Caco-2 (cell line): ENCODE data around the gene CDKAL1. TPM values are rescaled to one million over a fixed set of nuclear protein-coding genes. Genes with fewer than 3 reads are reported as not detected.

Experiments used
- BruUV-seq: library from RNA; stranded (reverse); fragments of 400-500 nt; replicated peaks from 2 replicates; lab custom pipeline; 2021; lab: Mats Ljungman, UMichigan
- CTCF ChIA-PET: fragments of 300-600 bp; sonication (Branson Sonifier 250); formaldehyde crosslinking; loops from one replicate; lab custom pipeline; 2022; ENCODE audit warnings: antibody characterized with exemption; lab: Charles Lee
- POLR2A ChIA-PET: fragments of 300-600 bp; sonication (Branson Sonifier 250); formaldehyde crosslinking; loops from one replicate; lab custom pipeline; 2022; ENCODE audit warnings: antibody characterized with exemption; lab: Charles Lee
- DNase-seq, 2 experiments: peaks; one replicate each; pipeline versions ENCODE4 v3.0.0 to v3.0.0-alpha.2; 2020 to 2022
- H3K27me3 ChIP-seq: replicated peaks from 2 replicates; pipeline ENCODE4 v1.6.0; 2011; ENCODE audit warnings: low read length; ENCODE audit not compliant: control insufficient read depth, insufficient read depth
- H3K36me3 ChIP-seq: 2 replicates; pipeline ENCODE4 v1.5.1; 2011; ENCODE audit warnings: low read length; ENCODE audit not compliant: control insufficient read depth, insufficient read depth
- H3K4me1 ChIP-seq: fragments of 250-450 bp; sonication (Bioruptor Pico); 2 replicates; pipeline ENCODE4 v1.5.1; 2020; ENCODE audit warnings: mild to moderate bottlenecking
- H3K4me3 ChIP-seq: 2 replicates; pipeline ENCODE4 v1.5.1; 2011; ENCODE audit warnings: low read depth, mild to moderate bottlenecking, control low read depth, low read length
- H3K9me3 ChIP-seq: fragments of 250-450 bp; sonication (Bioruptor Pico); 2 replicates; pipeline ENCODE4 v1.5.1; 2020; ENCODE audit warnings: mild to moderate bottlenecking, moderate library complexity
- H3K27ac Mint-ChIP-seq: one replicate; pipeline ENCODE4 v1.8.0; 2022; ENCODE audit warnings: mixed read lengths; ENCODE audit not compliant: unreplicated experiment
- H3K27me3 Mint-ChIP-seq: one replicate; pipeline ENCODE4 v1.8.0; 2022; ENCODE audit warnings: mixed read lengths; ENCODE audit not compliant: insufficient read depth, unreplicated experiment
- H3K36me3 Mint-ChIP-seq: one replicate; pipeline ENCODE4 v1.8.0; 2022; ENCODE audit warnings: mild to moderate bottlenecking, mixed read lengths; ENCODE audit not compliant: insufficient read depth, unreplicated experiment
- H3K4me1 Mint-ChIP-seq: one replicate; pipeline ENCODE4 v1.8.0; 2022; ENCODE audit warnings: low read depth, mixed read lengths; ENCODE audit not compliant: unreplicated experiment
- H3K4me3 Mint-ChIP-seq: one replicate; pipeline ENCODE4 v1.8.0; 2022; ENCODE audit warnings: mild to moderate bottlenecking, moderate library complexity, mixed read lengths; ENCODE audit not compliant: unreplicated experiment
- H3K9me3 Mint-ChIP-seq: one replicate; pipeline ENCODE4 v1.8.0; 2022; ENCODE audit warnings: mixed read lengths; ENCODE audit not compliant: unreplicated experiment
- CTCF ChIP-seq, 2 experiments: fragments of 200-600 bp in 1 of 2; IDR thresholded peaks; 1 replicate in 1 of 2; 2 replicates in 1 of 2; pipeline versions ENCODE4 v1.5.1 to v1.8.0; 2011 to 2022; ENCODE audit warnings: antibody characterized with exemption in 1 of 2, control low read depth in 1 of 2, inconsistent platforms in 1 of 2, low read depth in 1 of 2, low read length in 1 of 2, mild to moderate bottlenecking in 1 of 2, moderate library complexity in 1 of 2; ENCODE audit not compliant: insufficient read depth in 1 of 2, severe bottlenecking in 1 of 2, unreplicated experiment in 1 of 2
- intact Hi-C: fragments of 100-400 bp; cut with micrococcal nuclease; formaldehyde crosslinking; loops from one replicate; pipeline ENCODE4 v1.10.0; 2022; ENCODE audit not compliant: unreplicated experiment
- total RNA-seq: library from RNA; stranded (reverse); gene quantifications from 2 replicates; pipeline ENCODE4 v1.2.3, GENCODE V29; 2022

Gene CDKAL1
- total RNA-seq, 1 experiment from 2014 or later, result 18.7 TPM

GRCh38 chr6:20924911-20925543 is 390.8 kb downstream of the CDKAL1 start:
- H3K27ac Mint-ChIP-seq, result no peak overlapping the region

GRCh38 chr6:20927130-20927860 is 393.0 kb downstream of the CDKAL1 start:
- no peak overlapping the region for H3K4me3 Mint-ChIP-seq
- intact Hi-C loops, result no loop called here
- H3K36me3 ChIP-seq, result no peaks in the 10 kb centered on the region
- 0 out of 2 replicates have a peak, but pooled peaks cover 9% of the 10 kb centered on the region for H3K4me1 ChIP-seq
- no peak for TF ChIP-seq CTCF (IDR thresholded peaks at IDR 0.05; ENCODE audit: insufficient read depth in 1 of 2, low read depth in 1 of 2, low read length in 1 of 2, severe bottlenecking in 1 of 2, unreplicated experiment in 1 of 2)
- no peaks in the 10 kb centered on the region for H3K27me3 Mint-ChIP-seq
- DNase-seq, result no peak
- no TSS peak for BruUV-seq
- ChIA-PET CTCF (no interaction called here), POLR2A (no interaction called here)
- no peak overlapping the region for H3K27ac Mint-ChIP-seq
- H3K36me3 Mint-ChIP-seq, result no peaks in the 10 kb centered on the region
- no peak overlapping the region for H3K4me3 ChIP-seq
- no peaks in the 10 kb centered on the region for H3K9me3 ChIP-seq
- H3K4me1 Mint-ChIP-seq, result peaks cover 6% of the 10 kb centered on the region
- H3K9me3 Mint-ChIP-seq, result no peaks in the 10 kb centered on the region
- no peaks in the 10 kb centered on the region for H3K27me3 ChIP-seq

More at GRCh38 chr6:20924911-20925543, 390.8 kb downstream of the CDKAL1 start:
- no peak overlapping the region for H3K4me3 ChIP-seq
- no peaks in the 10 kb centered on the region for H3K27me3 ChIP-seq
- no peak for DNase-seq
- Mint-ChIP-seq H3K4me3 (no peak overlapping the region), H3K4me1 (peaks cover 6% of the 10 kb centered on the region), H3K36me3 (no peaks in the 10 kb centered on the region), H3K9me3 (no peaks in the 10 kb centered on the region), H3K27me3 (no peaks in the 10 kb centered on the region)
- intact Hi-C loops, result no loop called here
- H3K36me3 ChIP-seq, result no peaks in the 10 kb centered on the region
- ChIA-PET POLR2A (no interaction called here), CTCF (no interaction called here)
- TF ChIP-seq CTCF (IDR thresholded peaks at IDR 0.05; ENCODE audit: insufficient read depth in 1 of 2, low read depth in 1 of 2, low read length in 1 of 2, severe bottlenecking in 1 of 2, unreplicated experiment in 1 of 2), result no peak
- H3K9me3 ChIP-seq, result no peaks in the 10 kb centered on the region
- BruUV-seq, result no TSS peak
- H3K4me1 ChIP-seq, result 0 out of 2 replicates have a peak, but pooled peaks cover 9% of the 10 kb centered on the region

GRCh38 chr6:20929283-20929682 is 395.0 kb downstream of the CDKAL1 start:
- BruUV-seq, result no TSS peak
- H3K27me3 Mint-ChIP-seq, result no peaks in the 10 kb centered on the region
- H3K4me3 Mint-ChIP-seq, result no peak overlapping the region
- Histone ChIP-seq H3K27me3 (no peaks in the 10 kb centered on the region), H3K36me3 (no peaks in the 10 kb centered on the region), H3K4me1 (peaks cover 15% of the 10 kb centered on the region), H3K4me3 (no peak overlapping the region), H3K9me3 (no peaks in the 10 kb centered on the region)
- H3K9me3 Mint-ChIP-seq, result no peaks in the 10 kb centered on the region
- POLR2A ChIA-PET, result no interaction called here
- no peaks in the 10 kb centered on the region for H3K36me3 Mint-ChIP-seq
- H3K4me1 Mint-ChIP-seq, result peaks cover 3% of the 10 kb centered on the region
- no peak overlapping the region for H3K27ac Mint-ChIP-seq
- TF ChIP-seq CTCF (IDR thresholded peaks at IDR 0.05; ENCODE audit: insufficient read depth in 1 of 2, low read depth in 1 of 2, low read length in 1 of 2, severe bottlenecking in 1 of 2, unreplicated experiment in 1 of 2), result no peak
- intact Hi-C loops, result no loop called here
- CTCF ChIA-PET, result interaction anchor here (0.6 kb wide), 1 partner anchor 74 kb away, joined by 8 read pairs; no protein-coding TSS in a partner anchor
- DNase-seq, result no peak
